D341Med (cell line): ENCODE results near the gene ANGPTL2.

ENCODE experiments used
- DNase-seq: peaks from one replicate; pipeline ENCODE4 v3.0.0; 2012; ENCODE audit warnings: low spot score

ANGPTL2 gene

GRCh38 chr9:127136081-127136879, 13.8 kb upstream of the ANGPTL2 start:
- no peak for DNase-seq

DNA sequence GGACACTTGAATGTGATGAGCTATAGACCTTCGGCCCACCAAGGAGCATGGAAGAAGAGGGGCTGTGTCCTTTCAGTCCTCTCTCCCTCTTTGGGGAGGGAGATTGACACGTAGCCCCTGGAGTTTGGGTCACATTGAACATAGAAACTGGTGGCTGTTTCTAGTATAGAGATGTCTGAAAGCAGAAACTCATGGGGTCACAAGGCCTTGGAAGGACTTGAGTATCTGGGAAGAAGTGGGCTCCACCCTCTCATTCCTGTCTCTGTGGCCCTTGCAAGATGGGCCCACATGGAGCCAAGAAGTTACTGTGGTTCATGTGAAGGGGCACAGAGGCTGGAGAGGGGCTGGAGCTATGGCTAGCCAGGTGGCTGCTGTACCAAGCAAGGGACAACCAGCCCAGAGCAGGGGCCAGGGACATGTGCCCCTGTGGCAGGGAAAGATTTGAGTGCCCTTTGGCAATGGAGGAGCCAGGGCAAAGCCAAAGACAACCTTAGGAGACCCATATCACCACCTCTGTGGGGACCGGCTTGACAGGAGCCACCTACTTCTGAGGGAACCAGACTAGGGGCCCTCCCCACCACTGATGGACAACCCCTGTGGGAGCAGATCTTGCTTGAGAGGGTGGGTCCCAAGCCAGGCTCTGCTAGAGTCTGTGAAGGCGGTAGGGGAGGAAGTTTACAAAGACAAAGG, 12.8 kb upstream of the ANGPTL2 start:
- DNase-seq = no peak

GRCh38 chr9:127133739-127134167, 11.3 kb upstream of the ANGPTL2 start:
- no peak for DNase-seq

GRCh38 chr9:127132921-127133647, 10.6 kb upstream of the ANGPTL2 start:
- no peak for DNase-seq

GRCh38 chr9:127132375-127132774, 9.9 kb upstream of the ANGPTL2 start:
- DNase-seq = no peak

- no peak for DNase-seq
Measured at GRCh38 chr9:127131871-127132270, 9.4 kb upstream of the ANGPTL2 start.

GRCh38 chr9:127130661-127131538, 8.5 kb upstream of the ANGPTL2 start:
- no peak for DNase-seq

GRCh38 chr9:127130235-127130634, 7.8 kb upstream of the ANGPTL2 start:
- no peak for DNase-seq

- no peak for DNase-seq
Measured at GRCh38 chr9:127129718-127130085, 7.3 kb upstream of the ANGPTL2 start.

GRCh38 chr9:127129073-127129717, 6.8 kb upstream of the ANGPTL2 start:
- DNase-seq = no peak

DNA sequence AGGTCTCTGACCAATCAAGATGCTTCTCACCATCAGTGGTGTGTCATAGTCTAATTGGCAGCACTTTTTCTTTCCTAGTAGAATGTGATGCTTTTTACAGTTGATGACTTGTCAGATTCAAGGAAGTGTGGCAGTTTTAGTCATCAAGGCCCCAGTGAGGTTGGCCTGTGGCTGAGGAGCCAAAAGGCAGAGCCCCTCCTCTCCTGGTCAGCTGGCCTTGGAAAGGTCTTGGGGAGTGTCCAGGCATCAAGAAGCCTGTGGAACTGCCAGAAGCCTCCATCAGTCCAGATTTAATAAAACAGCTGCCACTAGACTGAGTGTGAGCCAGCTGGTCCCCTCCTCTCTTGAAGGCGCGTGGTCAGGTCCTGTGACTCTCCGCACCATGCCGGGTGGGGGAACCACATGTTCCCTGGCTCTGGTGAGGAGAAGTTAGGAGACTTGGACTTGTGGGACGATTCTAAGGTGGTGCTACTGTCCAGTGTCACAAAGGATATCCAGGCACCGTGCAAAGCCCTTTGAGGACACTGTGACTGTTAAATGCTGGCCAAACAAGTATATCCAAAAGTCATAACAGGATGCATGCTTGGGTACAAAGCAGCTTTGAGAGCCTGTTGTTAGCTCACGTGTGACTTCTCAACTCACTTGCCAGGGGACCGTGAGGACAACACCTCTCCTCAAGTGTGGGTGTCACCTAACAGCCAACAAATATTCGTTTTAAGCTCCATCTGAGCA, 6.1 kb upstream of the ANGPTL2 start:
- DNase-seq = no peak

DNA sequence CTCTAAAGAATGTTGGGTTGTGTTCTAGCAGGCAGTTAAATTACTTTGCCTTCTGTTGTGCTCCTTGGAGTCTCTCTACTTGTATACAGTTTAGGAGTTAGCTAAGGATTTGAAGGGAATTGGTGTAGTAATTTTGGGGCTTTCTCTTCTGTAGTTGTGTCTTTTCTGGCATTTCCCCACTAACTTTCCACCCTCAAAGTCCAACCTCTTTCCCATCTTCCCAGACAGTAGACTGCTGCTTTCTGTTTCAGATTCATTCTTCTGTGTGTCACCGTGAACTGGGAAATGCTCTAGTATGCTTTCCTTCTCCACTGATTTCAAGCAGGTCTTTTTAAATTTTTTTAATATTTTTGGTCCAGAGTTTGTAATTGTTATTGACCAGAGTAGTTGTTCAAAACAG, 4.5 kb upstream of the ANGPTL2 start:
- DNase-seq = no peak

GRCh38 chr9:127124792-127125191, 2.4 kb upstream of the ANGPTL2 start:
- DNase-seq = no peak

DNA sequence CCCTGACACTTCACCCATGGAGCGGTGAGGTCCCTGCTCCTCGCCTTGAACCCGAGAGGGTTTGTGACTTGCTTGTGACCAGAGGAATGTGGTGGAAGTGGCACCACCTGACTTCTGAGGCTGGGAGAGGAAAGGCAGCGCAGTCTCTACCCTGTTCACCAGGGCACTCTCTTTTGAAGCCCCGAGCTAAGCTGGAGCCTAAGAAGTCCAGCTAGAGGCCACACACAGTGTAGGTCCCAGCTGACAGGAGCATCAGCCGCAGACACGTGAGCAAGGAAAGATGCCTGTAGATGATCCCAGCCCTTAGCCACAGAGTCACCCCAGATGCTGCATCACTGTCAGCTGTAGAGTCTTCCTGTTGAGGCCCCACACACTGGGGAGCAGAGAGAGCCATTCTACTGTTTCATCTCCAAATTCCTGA, 1.7 kb upstream of the ANGPTL2 start:
- no peak for DNase-seq

- no peak for DNase-seq
Measured at GRCh38 chr9:127123064-127123890, 842 bp upstream of the ANGPTL2 start.

DNA sequence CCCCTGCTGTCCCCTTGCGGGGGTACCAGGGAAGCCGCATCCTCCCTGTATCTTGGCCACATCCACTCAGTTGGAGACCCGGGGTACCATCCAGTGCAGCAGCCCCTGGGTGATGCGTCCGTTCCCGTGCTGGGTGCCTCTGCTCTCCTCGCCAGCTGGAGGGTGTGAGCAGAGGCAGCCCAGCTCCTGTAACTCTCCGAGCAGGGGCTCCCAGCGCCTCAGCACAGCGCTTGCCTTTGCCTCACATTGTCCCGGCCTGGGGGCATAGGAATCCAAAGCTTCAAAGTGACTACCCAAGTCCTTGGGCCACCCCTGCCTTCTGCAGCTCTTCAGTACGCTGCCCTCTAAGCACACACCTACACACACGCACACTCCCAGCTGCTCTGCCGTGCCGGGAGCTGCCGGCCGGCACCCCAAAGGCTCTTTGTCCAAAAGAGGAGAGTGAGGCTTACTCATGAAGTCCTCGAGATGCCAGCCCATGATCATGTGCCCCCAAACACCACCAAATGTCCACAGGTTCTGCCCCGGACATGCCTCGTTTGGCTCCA, 733 bp downstream of the ANGPTL2 start:
- DNase-seq = no peak

DNA sequence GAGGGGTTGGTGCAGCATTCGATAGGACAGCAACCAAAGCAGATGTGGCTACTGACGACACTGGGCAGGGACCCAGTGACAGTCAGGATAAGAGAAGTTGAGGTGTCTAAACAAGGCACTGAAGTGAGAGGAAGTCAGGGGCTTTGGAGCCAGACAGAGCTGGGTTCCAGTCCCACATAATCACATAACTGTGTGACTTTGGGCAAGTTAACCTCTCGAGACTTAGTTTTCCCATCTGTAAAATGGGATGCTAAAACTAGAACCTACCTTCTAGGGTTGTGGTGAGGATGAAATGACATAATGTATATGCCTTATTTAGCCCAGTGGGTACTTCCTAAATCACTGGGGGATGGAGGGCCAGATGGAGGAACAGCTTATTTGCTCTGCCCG, 3.1 kb downstream of the ANGPTL2 start:
- no peak for DNase-seq

DNA sequence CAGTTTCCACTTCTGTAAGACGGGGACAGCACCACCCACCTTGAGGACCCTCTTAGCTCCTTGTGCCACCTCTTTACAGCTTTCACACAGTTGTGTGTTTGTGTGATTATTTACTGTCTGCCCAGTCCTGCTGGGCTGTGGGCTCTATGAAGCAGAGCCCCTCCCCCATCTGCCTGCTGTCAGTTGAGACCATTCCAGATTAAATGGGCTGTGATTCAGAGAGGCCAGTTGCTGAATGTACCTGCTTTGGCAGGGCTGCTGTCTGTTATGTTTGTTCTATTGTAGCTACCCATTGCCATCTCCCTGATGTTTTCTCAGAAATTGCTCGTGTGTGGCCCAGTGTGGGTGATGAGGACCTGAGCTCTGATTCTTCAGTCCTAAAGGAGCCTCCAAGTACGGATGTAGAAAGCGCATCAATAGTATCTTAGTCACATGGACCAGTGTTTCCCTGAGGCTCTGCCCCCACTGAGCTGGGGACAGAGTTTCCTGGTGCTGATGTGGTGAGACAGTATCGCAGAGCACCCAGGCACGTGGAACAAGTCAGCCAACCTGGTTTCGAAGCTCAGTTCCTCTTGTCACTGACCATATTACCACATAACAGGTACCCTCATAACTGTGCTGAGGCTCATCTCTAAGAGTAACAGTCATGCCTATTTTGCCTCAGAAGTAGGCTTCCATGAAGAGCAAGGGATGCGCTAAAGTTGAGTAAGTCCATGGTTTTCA, 3.7 kb downstream of the ANGPTL2 start:
- no peak for DNase-seq

DNA sequence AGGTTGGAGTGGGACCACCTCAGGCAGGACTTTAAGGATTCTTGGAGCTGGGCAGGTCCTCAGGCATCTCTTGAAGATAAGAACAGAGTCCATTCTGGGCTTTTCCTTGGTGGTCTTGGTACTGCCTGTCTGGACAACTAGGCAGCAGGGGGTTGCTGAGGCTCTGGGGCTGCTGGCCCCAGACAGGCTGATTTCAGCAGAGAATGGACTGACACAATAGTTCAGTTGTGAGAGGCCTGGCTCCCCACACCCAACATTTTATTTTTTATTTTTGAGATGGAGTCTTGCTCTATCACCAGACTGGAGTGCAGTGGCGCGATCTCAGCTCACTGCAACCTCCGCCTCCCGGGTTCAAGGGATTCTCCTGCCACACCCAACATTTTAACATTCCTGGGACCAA, 4.6 kb downstream of the ANGPTL2 start:
- DNase-seq = no peak
